ENCODE measurements around the gene SRGAP2. TPM values are rescaled to one million over a fixed set of nuclear protein-coding genes. Genes with fewer than 3 reads are reported as not detected.
"Not testable (repeated sequence)": the region's sequence is repeated elsewhere in the genome, so short reads cannot be mapped to it uniquely, and the experiment has no call there.

The SRGAP2 gene
- total RNA-seq, 1 experiment from 2014 or later = 36.5 TPM

DNA sequence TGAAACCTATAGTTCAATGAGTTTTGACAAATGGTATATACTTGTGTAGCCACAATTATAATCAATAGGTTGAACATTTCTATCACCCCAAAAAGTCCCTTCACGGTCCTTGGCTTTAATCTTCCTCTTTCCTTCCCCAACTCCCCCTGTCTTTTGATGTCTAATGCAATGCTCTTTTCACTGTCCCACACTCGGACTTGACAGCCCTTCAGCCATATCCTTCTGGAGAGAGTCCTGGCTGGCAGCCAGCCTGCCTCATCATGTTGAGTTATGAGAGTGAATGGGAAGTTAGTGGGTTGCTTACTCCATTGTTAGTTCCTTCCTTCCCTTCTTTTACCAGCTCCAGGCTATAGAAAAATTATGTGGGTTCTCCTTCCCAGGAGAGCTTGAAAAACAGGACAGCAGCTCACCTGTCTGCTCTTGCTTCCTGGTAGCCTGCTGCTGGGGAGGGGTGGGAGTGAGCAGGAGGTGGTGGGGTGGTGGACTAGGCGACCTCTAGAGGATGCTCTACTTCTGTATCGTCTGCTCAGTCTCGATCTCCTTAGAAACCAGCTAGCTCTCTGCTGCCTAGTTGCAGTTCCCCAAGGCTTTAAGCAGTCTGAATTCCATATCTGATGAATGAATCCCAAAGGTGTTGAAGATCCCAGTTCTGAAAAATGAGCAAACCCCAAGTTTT is 29.8 kb downstream of the SRGAP2 start:
- not testable (repeated sequence) for H2BK5ac ChIP-seq (ENCODE audit: insufficient read length, low read length); H2AFZ ChIP-seq (ENCODE audit: low read length); H3K4me1 Mint-ChIP-seq; H3K23ac ChIP-seq (ENCODE audit: insufficient read length, low read depth, low read length); H3K27ac ChIP-seq (ENCODE audit: insufficient read length, low read depth, low read length); H3K4me1 ChIP-seq (ENCODE audit: insufficient read depth, low read length); H2BK15ac ChIP-seq (ENCODE audit: low read depth, low read length); H3K79me2 ChIP-seq (ENCODE audit: insufficient read depth, low read length); DNase-seq; H3K9me3 ChIP-seq (ENCODE audit: control insufficient read depth, low read depth, low read length); H2BK20ac ChIP-seq (ENCODE audit: low read depth, low read length, poor library complexity, severe bottlenecking); H4K20me1 ChIP-seq (ENCODE audit: control insufficient read depth, insufficient read depth, insufficient read length); H3K23me2 ChIP-seq (ENCODE audit: insufficient read length, low read depth, low read length, poor library complexity, severe bottlenecking); H4K8ac ChIP-seq (replicated peaks; ENCODE audit: insufficient read length, low read depth, low read length); H3K27me3 Mint-ChIP-seq (ENCODE audit: low read depth); H3T11ph ChIP-seq (ENCODE audit: low read length); H3K18ac ChIP-seq (ENCODE audit: insufficient read length, low read depth, low read length); H2BK12ac ChIP-seq (ENCODE audit: insufficient read length, low read depth, low read length); H4K5ac ChIP-seq (ENCODE audit: insufficient read length, low read depth, low read length); H3K4me3 Mint-ChIP-seq; H3K27ac Mint-ChIP-seq; H3K4ac ChIP-seq (ENCODE audit: low read depth, low read length); H3K79me1 ChIP-seq (ENCODE audit: insufficient read depth, low read depth, low read length, poor library complexity, severe bottlenecking); H2AK5ac ChIP-seq (ENCODE audit: insufficient read length, low read length); H3K9me3 Mint-ChIP-seq; H3K14ac ChIP-seq (ENCODE audit: insufficient read depth, low read length); H4K91ac ChIP-seq (ENCODE audit: insufficient read length, low read depth, low read length); H3K27me3 ChIP-seq (ENCODE audit: insufficient read depth, low read length); H2BK120ac ChIP-seq (ENCODE audit: low read depth, low read length, poor library complexity, severe bottlenecking); H3K9ac ChIP-seq (ENCODE audit: extremely low read depth, insufficient read length, low read length); H3K4me2 ChIP-seq (ENCODE audit: insufficient read depth, insufficient read length, low read length); H3K36me3 Mint-ChIP-seq (ENCODE audit: insufficient read depth in 1 of 3, low read depth in 3 of 3); H3K56ac ChIP-seq (ENCODE audit: insufficient read length, low read depth, low read length)
- WGBS (ENCODE audit: extremely low coverage, insufficient read length, low lambda C conversion rate) = no CpG with 5 or more reads among the region's 5 CpGs

DNA sequence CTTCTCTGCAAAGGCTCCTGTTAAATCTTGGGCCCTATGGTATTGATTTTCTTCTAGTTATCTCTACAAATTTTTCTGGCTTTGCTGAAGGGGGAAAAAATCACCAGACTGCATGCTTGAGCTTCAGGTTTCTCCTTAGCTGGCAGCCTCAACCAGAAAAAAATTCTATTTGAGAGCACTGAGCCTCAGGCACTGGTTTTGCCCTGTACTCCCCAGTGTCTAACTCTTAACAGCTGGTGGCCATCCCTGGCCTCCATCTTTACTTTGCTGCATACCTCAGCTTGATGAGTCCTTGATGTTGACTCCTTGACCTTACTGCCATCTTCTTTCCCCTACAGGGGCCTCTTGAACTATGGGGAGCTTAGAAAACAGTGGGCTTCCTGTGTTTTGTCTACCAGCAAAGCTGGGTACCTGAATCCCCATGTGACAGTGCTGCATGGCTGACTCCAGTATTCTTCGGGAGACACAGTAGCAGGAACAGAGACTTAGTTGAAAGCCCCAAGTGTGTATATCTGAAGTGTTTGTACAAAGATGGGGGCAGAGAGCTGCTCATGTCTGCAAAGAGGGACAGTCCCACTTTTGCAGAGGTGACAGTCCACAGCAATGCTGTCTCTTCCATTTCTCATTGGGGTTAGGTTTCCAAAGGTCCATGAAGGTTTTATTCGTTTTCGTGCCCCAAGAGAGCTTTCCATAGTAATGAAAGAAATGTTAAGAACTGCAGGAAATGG is 31.0 kb downstream of the SRGAP2 start:
- not testable (repeated sequence) for H3K27ac Mint-ChIP-seq; DNase-seq; H2BK5ac ChIP-seq (ENCODE audit: insufficient read length, low read length); H3K14ac ChIP-seq (ENCODE audit: insufficient read depth, low read length); H3K27me3 ChIP-seq (ENCODE audit: insufficient read depth, low read length); H3K4me1 Mint-ChIP-seq; H3K56ac ChIP-seq (ENCODE audit: insufficient read length, low read depth, low read length); H3K4me2 ChIP-seq (ENCODE audit: insufficient read depth, insufficient read length, low read length); H3K4me1 ChIP-seq (ENCODE audit: insufficient read depth, low read length); H4K91ac ChIP-seq (ENCODE audit: insufficient read length, low read depth, low read length); H3K36me3 Mint-ChIP-seq (ENCODE audit: insufficient read depth in 1 of 3, low read depth in 3 of 3); H2AK5ac ChIP-seq (ENCODE audit: insufficient read length, low read length); H2BK20ac ChIP-seq (ENCODE audit: low read depth, low read length, poor library complexity, severe bottlenecking); H4K5ac ChIP-seq (ENCODE audit: insufficient read length, low read depth, low read length); H3K79me2 ChIP-seq (ENCODE audit: insufficient read depth, low read length); H3K79me1 ChIP-seq (ENCODE audit: insufficient read depth, low read depth, low read length, poor library complexity, severe bottlenecking); H3K4ac ChIP-seq (ENCODE audit: low read depth, low read length); H3K27me3 Mint-ChIP-seq (ENCODE audit: low read depth); H4K8ac ChIP-seq (replicated peaks; ENCODE audit: insufficient read length, low read depth, low read length); H3K9ac ChIP-seq (ENCODE audit: extremely low read depth, insufficient read length, low read length); H2AFZ ChIP-seq (ENCODE audit: low read length); H2BK120ac ChIP-seq (ENCODE audit: low read depth, low read length, poor library complexity, severe bottlenecking); H3K9me3 ChIP-seq (ENCODE audit: control insufficient read depth, low read depth, low read length); H4K20me1 ChIP-seq (ENCODE audit: control insufficient read depth, insufficient read depth, insufficient read length); H3K23me2 ChIP-seq (ENCODE audit: insufficient read length, low read depth, low read length, poor library complexity, severe bottlenecking); H3K4me3 Mint-ChIP-seq; H3T11ph ChIP-seq (ENCODE audit: low read length); H3K9me3 Mint-ChIP-seq; H2BK12ac ChIP-seq (ENCODE audit: insufficient read length, low read depth, low read length); H3K18ac ChIP-seq (ENCODE audit: insufficient read length, low read depth, low read length); H3K27ac ChIP-seq (ENCODE audit: insufficient read length, low read depth, low read length); H3K23ac ChIP-seq (ENCODE audit: insufficient read length, low read depth, low read length); H2BK15ac ChIP-seq (ENCODE audit: low read depth, low read length)
- WGBS (ENCODE audit: extremely low coverage, insufficient read length, low lambda C conversion rate) = no CpG with 5 or more reads among the region's 3 CpGs

Measured in H9 (cell line).